ENCODE data around the gene MAP3K3.

DNA sequence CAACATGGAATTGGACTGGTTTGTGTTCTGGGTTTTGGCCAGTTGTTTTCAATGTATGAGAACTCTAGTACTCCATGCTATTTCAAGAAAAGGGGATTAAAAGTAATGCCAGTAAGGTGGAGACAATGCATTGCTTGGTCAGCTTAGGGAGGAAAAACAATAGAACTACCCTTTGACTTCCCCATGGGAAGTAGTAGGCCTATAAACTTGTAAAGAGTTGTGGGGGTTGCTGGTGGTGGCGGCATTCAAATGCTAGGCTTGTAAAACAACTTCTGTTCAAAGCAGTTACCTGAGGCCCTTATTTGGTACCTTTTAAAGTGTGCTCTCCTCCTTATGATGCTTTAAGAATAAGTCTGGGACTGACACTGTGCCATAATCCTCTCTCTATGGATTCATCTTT is 9.4 kb downstream of the MAP3K3 start:
- TF ChIP-seq, protein P1, sequence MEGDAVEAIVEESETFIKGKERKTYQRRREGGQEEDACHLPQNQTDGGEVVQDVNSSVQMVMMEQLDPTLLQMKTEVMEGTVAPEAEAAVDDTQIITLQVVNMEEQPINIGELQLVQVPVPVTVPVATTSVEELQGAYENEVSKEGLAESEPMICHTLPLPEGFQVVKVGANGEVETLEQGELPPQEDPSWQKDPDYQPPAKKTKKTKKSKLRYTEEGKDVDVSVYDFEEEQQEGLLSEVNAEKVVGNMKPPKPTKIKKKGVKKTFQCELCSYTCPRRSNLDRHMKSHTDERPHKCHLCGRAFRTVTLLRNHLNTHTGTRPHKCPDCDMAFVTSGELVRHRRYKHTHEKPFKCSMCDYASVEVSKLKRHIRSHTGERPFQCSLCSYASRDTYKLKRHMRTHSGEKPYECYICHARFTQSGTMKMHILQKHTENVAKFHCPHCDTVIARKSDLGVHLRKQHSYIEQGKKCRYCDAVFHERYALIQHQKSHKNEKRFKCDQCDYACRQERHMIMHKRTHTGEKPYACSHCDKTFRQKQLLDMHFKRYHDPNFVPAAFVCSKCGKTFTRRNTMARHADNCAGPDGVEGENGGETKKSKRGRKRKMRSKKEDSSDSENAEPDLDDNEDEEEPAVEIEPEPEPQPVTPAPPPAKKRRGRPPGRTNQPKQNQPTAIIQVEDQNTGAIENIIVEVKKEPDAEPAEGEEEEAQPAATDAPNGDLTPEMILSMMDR (IDR thresholded peaks at IDR 0.05 in 8 of 11, conservative IDR thresholded peaks at IDR 0.05 in 3 of 11) = no peak
- TF ChIP-seq POLR2AphosphoS5 (IDR thresholded peaks at IDR 0.05) = no peak
